Pancreas (tissue), 10 donors: ENCODE data around the gene CCL13. TPM values are rescaled to one million over a fixed set of nuclear protein-coding genes. Genes with fewer than 3 reads are reported as not detected.

ENCODE experiments used
- ATAC-seq, 4 donors: fragments of 200-7000 bp; cut with Tn5 transposase; one replicate each; pipeline versions ENCODE4 v1.8.0 to v1.9.1; 2020; ENCODE audit warnings: mild to moderate bottlenecking in 4 of 4, moderate library complexity in 4 of 4
- DNase-seq, 6 donors: peaks; one replicate each; pipeline ENCODE4 v3.0.0-alpha.2; 2020
- FAIRE-seq: peaks from 2 replicates; lab custom pipeline; 2012; peaks lifted over from hg19 to GRCh38; lab: Jason Lieb, UNC
- H3K27ac ChIP-seq, 4 donors: fragments of 200-600 bp; sonication (generic); 1 replicate in 3 of 4; 2 replicates in 1 of 4; pipeline versions ENCODE4 v1.5.0 to v1.8.0; 2020
- H3K27me3 ChIP-seq, 4 donors: fragments of 200-600 bp; one replicate each; pipeline ENCODE4 v1.8.0; 2021
- H3K36me3 ChIP-seq, 3 donors: fragments of 200-600 bp; sonication (generic) in 1 of 3; one replicate each; pipeline versions ENCODE4 v1.5.0 to v1.8.0; 2020 to 2021
- H3K4me1 ChIP-seq, 3 donors: fragments of 200-600 bp; one replicate each; pipeline ENCODE4 v1.8.0; 2021
- H3K4me3 ChIP-seq, 4 donors: fragments of 200-600 bp; sonication (generic) in 2 of 4; one replicate each; pipeline versions ENCODE4 v1.5.0 to v1.8.0; 2020 to 2021
- H3K9me3 ChIP-seq, 4 donors: fragments of 200-600 bp; one replicate each; pipeline ENCODE4 v1.8.0; 2021
- CTCF ChIP-seq, 4 donors: fragments of 200-600 bp; sonication (generic) in 3 of 4; IDR thresholded peaks; one replicate each; pipeline versions ENCODE4 v1.5.0 to v1.8.0; 2021; ENCODE audit warnings: antibody characterized with exemption in 4 of 4
- WGBS, 2 donors: extraction: QIAGEN DNeasy Blood & Tissue Kit; methylation state at CpG; one replicate each; pipeline ENCODE4 v1.1.7; 2013; 5-methylcytosine and 5-hydroxymethylcytosine counted together
- intact Hi-C, 3 donors: fragments of 100-400 bp; cut with DNase I; formaldehyde crosslinking; loops; one replicate each; pipeline versions ENCODE4 v1.11.1 to v1.14.2; 2022
- polyA plus RNA-seq, 2 donors: library from polyadenylated mRNA; stranded (reverse); fragments of 200-250 nt; gene quantifications; one replicate each; pipeline ENCODE4 v1.2.3, GENCODE V29; 2013
- total RNA-seq, 6 donors: library from RNA; stranded (reverse); fragmentation: NEBNext Ultra II Directional in 4 of 6; extraction: Animal tissue kit (Norgen Biotek cat#: 25700) in 4 of 6; gene quantifications; one replicate each; pipeline versions ENCODE4 v1.2.1 to v1.2.4, GENCODE V29; 2021 to 2023
- donor health status: healthy with polysubstance abuse.
- donor health status: DM: no; HTN: no; CAD: no; lungs with moderate emphysema.
- donor health status: DM: no; HTN: no; CAD: no.
- donor health status: control.
- donor health status: control.
- donor health status: Bipolar disorder and iron deficiency.
- donor health status: DM: yes; HTN: yes; CAD: no.
- donor health status: DM: no; HTN: no; CAD: no.
- donor health status: DM: no; HTN: no; CAD: no.
- donor health status: DM: yes; HTN: yes; CAD: no.

CCL13 gene
- total and polyA plus RNA-seq, 8 donors: 0.31 to 1.2 (median 0.84) TPM; not detected in 3

- intact Hi-C loops: loop anchor here in 1 of 3 donors (10.0 kb wide), 1 partner anchor 164 kb away; no protein-coding TSS in a partner anchor
- Histone ChIP-seq H3K9me3 (no peaks in the 10 kb centered on the region), H3K27me3 (no peaks in the 10 kb centered on the region), H3K4me1 (no peaks in the 10 kb centered on the region), H3K36me3 (no peaks in the 10 kb centered on the region), H3K27ac (no peak overlapping the region), H3K4me3 (no peak overlapping the region)
- ATAC-seq (peak in 2 of 4 donors; percentile 41 to 43), FAIRE-seq (no peak), DNase-seq (peak in 1 of 6 donors; percentile 8)
- WGBS, 2 donors: 49 to 55% methylated on average over 9 of the region's 9 CpGs
- TF ChIP-seq CTCF (IDR thresholded peaks at IDR 0.05): no peak
Observed at GRCh38 chr17:34368196-34368945, 12.1 kb downstream of the CCL13 start.

- 39 to 42% methylated on average over 4 of the region's 4 CpGs for WGBS, 2 donors
- no peak for TF ChIP-seq CTCF (IDR thresholded peaks at IDR 0.05)
- no peak for FAIRE-seq
Observed at GRCh38 chr17:34368946-34369500, 12.7 kb downstream of the CCL13 start.

GRCh38 chr17:34369571-34369970 lies 13.3 kb downstream of the CCL13 start:
- no peaks in the 10 kb centered on the region for H3K36me3 ChIP-seq
- H3K27ac ChIP-seq: no peak overlapping the region
- TF ChIP-seq CTCF (IDR thresholded peaks at IDR 0.05): no peak
- 67 to 73% methylated on average over 3 of the region's 3 CpGs for WGBS, 2 donors
- intact Hi-C loops: loop anchor here in 1 of 3 donors (10.0 kb wide), 1 partner anchor 165 kb away; no protein-coding TSS in a partner anchor
- ATAC-seq (no peak), FAIRE-seq (no peak), DNase-seq (no peak)
- no peaks in the 10 kb centered on the region for H3K9me3 ChIP-seq
- no peak overlapping the region for H3K4me3 ChIP-seq
- H3K4me1 ChIP-seq: no peaks in the 10 kb centered on the region
- H3K27me3 ChIP-seq: no peaks in the 10 kb centered on the region

More at GRCh38 chr17:34368946-34369500, 12.7 kb downstream of the CCL13 start:
- DNase-seq (peak in 1 of 6 donors; percentile 9), ATAC-seq (peak in 2 of 4 donors; percentile 25 to 56)
- H3K4me1 ChIP-seq: no peaks in the 10 kb centered on the region
- no peak overlapping the region for H3K4me3 ChIP-seq
- no peaks in the 10 kb centered on the region for H3K36me3 ChIP-seq
- no peaks in the 10 kb centered on the region for H3K27me3 ChIP-seq
- intact Hi-C loops: loop anchor here in 1 of 3 donors (10.0 kb wide), 1 partner anchor 164 kb away; no protein-coding TSS in a partner anchor
- no peaks in the 10 kb centered on the region for H3K9me3 ChIP-seq
- no peak overlapping the region for H3K27ac ChIP-seq

GRCh38 chr17:34370376-34370996 lies 14.2 kb downstream of the CCL13 start:
- ATAC-seq (no peak), FAIRE-seq (no peak)

More at GRCh38 chr17:34370376-34370996, 14.2 kb downstream of the CCL13 start:
- WGBS, 2 donors: 78 to 80% methylated on average over 5 of the region's 5 CpGs
- TF ChIP-seq CTCF (IDR thresholded peaks at IDR 0.05): no peak
- Histone ChIP-seq H3K4me1 (no peaks in the 10 kb centered on the region), H3K4me3 (no peak overlapping the region), H3K27me3 (no peaks in the 10 kb centered on the region), H3K27ac (no peak overlapping the region), H3K36me3 (no peaks in the 10 kb centered on the region), H3K9me3 (no peaks in the 10 kb centered on the region)
- intact Hi-C loops: no loop called here
- DNase-seq: no peak
